H1 (cell line): ENCODE results near the gene CCDC12. TPM values are rescaled to one million over a fixed set of nuclear protein-coding genes. Genes with fewer than 3 reads are reported as not detected.

Experiments
- CTCF ChIA-PET: fragments of 300-600 bp; sonication (Branson Sonifier 250); formaldehyde crosslinking; loops from one replicate; lab custom pipeline; 2021; ENCODE audit not compliant: partially characterized antibody; lab: Charles Lee
- POLR2A ChIA-PET: fragments of 300-600 bp; sonication (Branson Sonifier 250); formaldehyde crosslinking; loops from one replicate; lab custom pipeline; 2021; ENCODE audit warnings: inconsistent platforms; ENCODE audit not compliant: partially characterized antibody; lab: Charles Lee
- DNase-seq, 2 experiments: peaks; one replicate each; pipeline versions ENCODE4 v3.0.0 to v3.0.0-alpha.2; 2010 to 2022; ENCODE audit warnings: low spot score in 2 of 2, low read depth in 1 of 2, mixed read lengths in 1 of 2
- FAIRE-seq: peaks from 2 replicates; lab custom pipeline; 2011; peaks lifted over from hg19 to GRCh38; lab: Jason Lieb, UNC
- H2AFZ ChIP-seq: 2 replicates; pipeline ENCODE4 v1.8.1; 2012; ENCODE audit warnings: low read length, inconsistent platforms
- H2AK5ac ChIP-seq: 2 replicates; pipeline ENCODE4 v1.6.1; 2013; ENCODE audit warnings: low read depth, low read length
- H2BK120ac ChIP-seq: replicated peaks from 2 replicates; pipeline ENCODE3; 2013; ENCODE audit warnings: low read depth, low read length, inconsistent platforms
- H2BK12ac ChIP-seq: 2 replicates; pipeline ENCODE4 v1.6.1; 2013; ENCODE audit warnings: low read depth, low read length
- H2BK15ac ChIP-seq: 2 replicates; pipeline ENCODE4 v1.6.1; 2013; ENCODE audit warnings: low read length
- H2BK20ac ChIP-seq: 2 replicates; pipeline ENCODE4 v1.6.1; 2013; ENCODE audit warnings: low read length
- H2BK5ac ChIP-seq: 2 replicates; pipeline ENCODE4 v1.6.1; 2013; ENCODE audit warnings: low read depth, low read length
- H3K14ac ChIP-seq: 2 replicates; pipeline ENCODE4 v1.6.1; 2013; ENCODE audit warnings: inconsistent platforms; ENCODE audit not compliant: insufficient read length
- H3K18ac ChIP-seq: 2 replicates; pipeline ENCODE4 v1.6.1; 2013; ENCODE audit warnings: low read length; ENCODE audit errors: extremely low read depth
- H3K23ac ChIP-seq: 2 replicates; pipeline ENCODE4 v1.6.1; 2013; ENCODE audit warnings: inconsistent platforms; ENCODE audit not compliant: insufficient read length
- H3K23me2 ChIP-seq: 2 replicates; pipeline ENCODE4 v1.6.1; 2013; ENCODE audit warnings: low read depth, low read length
- H3K27ac ChIP-seq: 2 replicates; pipeline ENCODE4 v1.6.1; 2011; ENCODE audit warnings: low read depth, low read length, inconsistent platforms
- H3K27me3 ChIP-seq, 4 experiments: replicated peaks in 1 of 4; 1 replicate in 1 of 4; 2 replicates in 3 of 4; pipeline versions ENCODE4 v1.6.1 to v1.8.1; 2011 to 2013; ENCODE audit warnings: low read length in 3 of 4, mild to moderate bottlenecking in 3 of 4, inconsistent platforms in 2 of 4, mixed read lengths in 2 of 4, moderate library complexity in 1 of 4; ENCODE audit not compliant: control insufficient read depth in 3 of 4, insufficient read depth in 3 of 4; ENCODE audit errors: extremely low read depth in 1 of 4
- H3K36me3 ChIP-seq, 4 experiments: 2 replicates each; pipeline versions ENCODE4 v1.6.1 to v1.8.1; 2011 to 2013; ENCODE audit warnings: mild to moderate bottlenecking in 4 of 4, low read length in 3 of 4, moderate library complexity in 2 of 4, control low read depth in 1 of 4, inconsistent platforms in 1 of 4; ENCODE audit not compliant: insufficient read depth in 4 of 4, control insufficient read depth in 2 of 4
- H3K4ac ChIP-seq: replicated peaks from 2 replicates; pipeline ENCODE3; 2013; ENCODE audit warnings: low read length, low read depth, mixed read lengths, inconsistent platforms; ENCODE audit not compliant: insufficient read length
- H3K4me1 ChIP-seq, 4 experiments: replicated peaks in 1 of 4; 1 replicate in 1 of 4; 2 replicates in 3 of 4; pipeline versions ENCODE4 v1.6.1 to v1.8.1; 2011 to 2013; ENCODE audit warnings: low read length in 3 of 4, inconsistent platforms in 2 of 4, mixed read lengths in 1 of 4; ENCODE audit not compliant: insufficient read depth in 4 of 4, control insufficient read depth in 3 of 4
- H3K4me2 ChIP-seq, 2 experiments: 2 replicates each; pipeline versions ENCODE4 v1.6.1 to v1.8.1; 2011 to 2013; ENCODE audit warnings: low read depth in 2 of 2, low read length in 2 of 2, control low read depth in 1 of 2, inconsistent platforms in 1 of 2, mild to moderate bottlenecking in 1 of 2; ENCODE audit not compliant: insufficient read depth in 1 of 2
- H3K4me3 ChIP-seq, 4 experiments: fragments of 200-600, 300-600 bp in 1 of 4; sonication (generic), shearing (Covaris generic), sonication (Bioruptor Twin) in 1 of 4; 2 replicates each; pipeline versions ENCODE4 v1.5.1 to v1.8.1; 2011 to 2016; ENCODE audit warnings: low read length in 4 of 4, low read depth in 3 of 4, control low read depth in 2 of 4, inconsistent platforms in 2 of 4, mild to moderate bottlenecking in 2 of 4, mixed read lengths in 1 of 4, moderate library complexity in 1 of 4; ENCODE audit not compliant: insufficient read depth in 2 of 4; ENCODE audit errors: extremely low read depth in 1 of 4
- H3K56ac ChIP-seq: replicated peaks from 2 replicates; pipeline ENCODE3; 2013; ENCODE audit warnings: low read depth, mild to moderate bottlenecking, mixed read lengths, low read length, inconsistent platforms; ENCODE audit not compliant: insufficient read length
- H3K79me1 ChIP-seq: 2 replicates; pipeline ENCODE4 v1.6.1; 2013; ENCODE audit warnings: low read depth, low read length, control low read depth
- H3K79me2 ChIP-seq, 2 experiments: 2 replicates each; pipeline versions ENCODE4 v1.6.1 to v1.8.1; 2012 to 2013; ENCODE audit warnings: low read length in 2 of 2, mild to moderate bottlenecking in 2 of 2, inconsistent platforms in 1 of 2; ENCODE audit not compliant: insufficient read depth in 2 of 2, control insufficient read depth in 1 of 2
- H3K9ac ChIP-seq, 4 experiments: replicated peaks in 1 of 4; 1 replicate in 1 of 4; 2 replicates in 3 of 4; pipeline versions ENCODE4 v1.6.1 to v1.8.1; 2011 to 2013; ENCODE audit warnings: low read depth in 3 of 4, low read length in 3 of 4, control low read depth in 2 of 4, mild to moderate bottlenecking in 2 of 4, moderate library complexity in 2 of 4, inconsistent platforms in 1 of 4; ENCODE audit errors: extremely low read depth in 1 of 4
- H3K9me3 ChIP-seq, 2 experiments: 2 replicates each; pipeline versions ENCODE4 v1.6.1 to v1.8.1; 2012 to 2013; ENCODE audit warnings: mild to moderate bottlenecking in 2 of 2, moderate library complexity in 2 of 2, control low read depth in 1 of 2, inconsistent platforms in 1 of 2, low read depth in 1 of 2, low read length in 1 of 2, mixed read lengths in 1 of 2; ENCODE audit not compliant: insufficient read depth in 2 of 2
- H4K20me1 ChIP-seq, 2 experiments: replicated peaks in 1 of 2; 2 replicates each; pipeline versions ENCODE3 to v1.8.1; 2011 to 2013; ENCODE audit warnings: inconsistent platforms in 2 of 2, low read length in 2 of 2, mild to moderate bottlenecking in 1 of 2; ENCODE audit not compliant: insufficient read depth in 2 of 2, control insufficient read depth in 1 of 2
- H4K5ac ChIP-seq: 2 replicates; pipeline ENCODE4 v1.6.1; 2013; ENCODE audit warnings: low read length, low read depth, mixed read lengths, inconsistent platforms; ENCODE audit not compliant: insufficient read length
- H4K8ac ChIP-seq: 2 replicates; pipeline ENCODE4 v1.8.0; 2013; ENCODE audit warnings: mild to moderate bottlenecking, moderate library complexity, low read length, inconsistent platforms; ENCODE audit not compliant: insufficient read depth; ENCODE audit errors: extremely low read depth
- H4K91ac ChIP-seq: replicated peaks from 2 replicates; pipeline ENCODE3; 2013; ENCODE audit warnings: low read length, mixed read lengths, inconsistent platforms; ENCODE audit not compliant: insufficient read length
- NANOG ChIP-seq: IDR thresholded peaks from 2 replicates; pipeline ENCODE4 v1.6.1; 2011; ENCODE audit warnings: low read length, low read depth, mild to moderate bottlenecking, inconsistent platforms; ENCODE audit not compliant: insufficient read depth, poor library complexity, severe bottlenecking
- POLR2AphosphoS5 ChIP-seq: IDR thresholded peaks from 2 replicates; pipeline ENCODE4 v1.6.1; 2011; ENCODE audit warnings: low read depth, low read length
- WGBS, 2 experiments: shearing (Covaris generic) in 1 of 2; methylation state at CpG; one replicate each; pipeline versions ENCODE4 v1.1.6 to v1.1.7; 2013 to 2015; ENCODE audit warnings: low lambda C conversion rate in 2 of 2, mixed read lengths in 2 of 2, inconsistent platforms in 1 of 2, low coverage in 1 of 2, missing lambda C conversion rate in 1 of 2; ENCODE audit not compliant: insufficient replicate concordance in 2 of 2, insufficient coverage in 1 of 2, insufficient read length in 1 of 2; ENCODE audit errors: extremely low coverage in 1 of 2, missing lambda C conversion rate in 1 of 2; 5-methylcytosine and 5-hydroxymethylcytosine counted together
- polyA plus RNA-seq, 7 experiments: library from polyadenylated mRNA; depleted of rRNA in 3 of 7; stranded (reverse) in 5 of 7; unstranded in 2 of 7; fragments of >200 nt in 5 of 7; fragments of 200-250 nt in 2 of 7; gene quantifications; 1 replicate in 5 of 7; 2 replicates in 1 of 7; 4 replicates in 1 of 7; pipeline versions ENCODE4 v1.2.1 to v1.2.3, GENCODE V29; 2011 to 2013; ENCODE audit warnings: missing spikeins in 2 of 7, mixed read lengths in 2 of 7
- total RNA-seq: library from RNA; stranded (reverse); fragmentation: NEBNext Ultra II Directional; extraction: Animal tissue kit (Norgen Biotek cat#: 25700); gene quantifications from 2 replicates; pipeline ENCODE4 v1.2.1, GENCODE V29; 2021

CCDC12 gene
- total and polyA plus RNA-seq, 2 of the 8 experiments (the other 6 are each of a cell fraction or from before 2014, with no cell fraction given): 29.5 to 41.3 TPM

DNA sequence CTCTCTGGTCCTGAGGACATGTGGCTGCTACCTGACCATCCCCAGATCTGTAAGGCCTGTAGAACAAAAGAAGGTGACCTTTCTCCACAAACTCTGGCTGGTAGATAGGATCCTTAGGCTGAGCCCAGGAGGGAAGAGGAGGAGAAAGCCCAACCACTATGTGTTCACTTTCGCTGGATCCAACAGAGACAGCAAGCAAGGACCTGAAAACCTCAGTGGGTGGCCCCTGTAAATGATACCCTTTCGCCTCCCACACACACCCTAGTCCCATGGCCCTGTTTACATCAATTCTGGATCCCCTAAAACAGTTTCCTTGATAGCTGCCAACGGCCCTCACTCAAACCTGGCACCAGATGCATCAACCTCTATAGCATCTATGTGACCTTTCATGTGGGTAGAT, 22.4 kb downstream of the CCDC12 start:
- CTCF ChIA-PET: interaction anchor here (1.4 to 1.5 kb wide), 2 partner anchors 28 to 88 kb away, joined by 3 to 4 read pairs; no protein-coding TSS in a partner anchor
- Histone ChIP-seq H4K20me1 (peaks cover 35 to 48% of the 10 kb centered on the region in 2 experiments), H3K27me3 (no peaks in the 10 kb centered on the region), H3K18ac (no peak overlapping the region), H3K79me1 (peaks cover 46% of the 10 kb centered on the region), H2BK15ac (no peak overlapping the region), H3K36me3 (no peaks in the 10 kb centered on the region), H4K8ac (no peak overlapping the region), H4K5ac (no peak overlapping the region), H3K9ac (no peak overlapping the region), H3K23ac (no peak overlapping the region), H2BK20ac (no peak overlapping the region), H3K14ac (no peak overlapping the region), H2BK120ac (no peak overlapping the region), H3K4me3 (no peak overlapping the region), H2AK5ac (no peak overlapping the region), H3K79me2 (peaks cover 34 to 93% of the 10 kb centered on the region in 2 experiments), H2BK5ac (no peak overlapping the region; the same call in 1 of the 2 replicates), H2BK12ac (no peak overlapping the region), H3K4me2 (no peak overlapping the region), H3K56ac (no peak overlapping the region), H3K4ac (no peak overlapping the region), H3K4me1 (peaks cover 5 to 14% (median 8%) of the 10 kb centered on the region in 4 experiments), H3K23me2 (no peaks in the 10 kb centered on the region; the same call in 1 of the 2 replicates), H3K27ac (no peak overlapping the region), H4K91ac (no peak overlapping the region), H2AFZ (no peak overlapping the region), H3K9me3 (no peaks in the 10 kb centered on the region)
- WGBS, 2 experiments: 82% methylated on average over 3 of the region's 3 CpGs; no CpG with 5 or more reads in 1 of the 2 experiments
- no peak for DNase-seq
- POLR2A ChIA-PET: interaction anchor here (1.1 kb wide), 1 partner anchor 12 kb away, joined by 3 read pairs; no protein-coding TSS in a partner anchor
- FAIRE-seq: no peak
- TF ChIP-seq POLR2AphosphoS5: no peak
- TF ChIP-seq NANOG: no peak
